HG03575 (cell line): ENCODE data around the gene HINFP.
"Not testable (repeated sequence)": the region's sequence is repeated elsewhere in the genome, so short reads cannot be mapped to it uniquely, and the experiment has no call there.

Experiments used
- ATAC-seq: cut with Tn5 transposase; IDR thresholded peaks from one replicate; pipeline ENCODE4 v1.9.1; 2021; ENCODE audit not compliant: unreplicated experiment, insufficient number of reproducible peaks, low FRiP score; ENCODE audit errors: extremely low read depth

HINFP gene

DNA sequence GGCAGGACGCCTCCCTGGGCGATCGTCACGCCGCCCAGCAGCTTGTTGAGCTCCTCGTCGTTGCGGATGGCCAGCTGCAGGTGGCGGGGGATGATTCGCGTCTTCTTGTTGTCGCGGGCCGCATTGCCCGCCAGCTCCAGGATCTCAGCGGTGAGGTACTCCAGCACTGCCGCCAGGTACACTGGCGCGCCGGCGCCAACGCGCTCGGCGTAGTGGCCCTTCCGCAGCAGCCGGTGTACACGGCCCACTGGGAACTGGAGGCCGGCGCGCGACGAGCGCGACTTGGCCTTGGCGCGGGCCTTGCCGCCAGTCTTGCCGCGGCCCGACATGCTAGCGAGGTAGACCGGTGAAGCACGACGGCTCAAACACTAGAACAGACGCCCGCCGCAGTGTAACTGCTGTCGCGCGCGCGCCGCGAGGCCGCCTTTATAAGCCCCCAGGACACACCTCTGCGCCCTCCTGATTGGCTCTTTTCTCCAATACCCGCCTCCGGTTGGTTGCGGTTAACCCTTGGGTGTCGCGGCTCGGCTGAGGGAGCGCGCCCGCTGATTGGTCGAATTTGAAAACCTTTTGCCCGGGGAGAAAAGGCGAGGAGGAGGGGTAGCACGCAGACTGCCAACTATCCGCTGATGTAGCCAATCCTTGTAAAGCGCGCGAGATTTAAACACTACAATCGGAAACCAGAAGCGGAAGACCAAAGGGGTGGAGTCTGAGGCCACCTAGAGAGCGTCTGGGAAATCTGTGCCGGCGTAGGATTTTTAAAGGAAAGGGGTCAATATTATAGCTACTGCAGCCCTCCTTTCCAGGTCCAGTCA is 26.1 kb upstream of the HINFP start:
- ATAC-seq, result peak; percentile 33

GRCh38 chr11:119099711-119100110 is 21.7 kb upstream of the HINFP start:
- no peak for ATAC-seq

DNA sequence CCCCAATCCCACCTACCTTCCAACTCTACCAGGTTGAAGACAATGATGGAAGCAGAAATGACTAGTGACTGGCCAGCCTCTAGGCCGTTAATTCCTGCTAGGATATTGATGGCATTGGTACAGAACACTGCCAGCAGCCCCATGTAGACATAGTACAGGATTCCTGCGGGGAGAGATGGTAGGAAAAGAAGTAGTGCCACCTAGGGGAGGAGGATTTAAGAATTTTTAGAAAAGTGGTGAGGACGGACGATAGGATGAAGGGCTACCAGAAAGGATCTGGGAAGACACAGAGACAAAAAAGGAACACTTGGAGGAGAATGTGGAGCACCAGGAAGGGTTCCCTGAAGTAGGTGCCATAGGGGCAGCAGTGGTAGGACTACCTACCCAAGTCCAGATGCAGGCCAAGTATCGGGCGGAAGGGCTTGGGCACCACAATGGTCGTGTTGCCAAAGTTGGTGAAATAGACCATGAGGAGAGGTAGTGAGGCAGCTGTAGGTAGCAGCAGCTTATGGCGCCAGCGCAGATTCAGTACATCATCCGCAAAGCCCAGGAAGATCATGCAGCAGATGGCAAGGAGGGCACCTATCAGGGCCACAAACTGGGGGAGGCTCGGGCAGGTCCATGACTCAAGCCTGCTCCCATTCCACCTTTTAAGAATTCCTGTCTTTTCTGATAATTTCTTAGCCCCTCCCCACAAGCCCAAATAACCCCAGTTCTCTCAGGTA is 21.0 kb upstream of the HINFP start:
- ATAC-seq, result no peak

GRCh38 chr11:119100994-119101758 is 20.2 kb upstream of the HINFP start:
- no peak for ATAC-seq

DNA sequence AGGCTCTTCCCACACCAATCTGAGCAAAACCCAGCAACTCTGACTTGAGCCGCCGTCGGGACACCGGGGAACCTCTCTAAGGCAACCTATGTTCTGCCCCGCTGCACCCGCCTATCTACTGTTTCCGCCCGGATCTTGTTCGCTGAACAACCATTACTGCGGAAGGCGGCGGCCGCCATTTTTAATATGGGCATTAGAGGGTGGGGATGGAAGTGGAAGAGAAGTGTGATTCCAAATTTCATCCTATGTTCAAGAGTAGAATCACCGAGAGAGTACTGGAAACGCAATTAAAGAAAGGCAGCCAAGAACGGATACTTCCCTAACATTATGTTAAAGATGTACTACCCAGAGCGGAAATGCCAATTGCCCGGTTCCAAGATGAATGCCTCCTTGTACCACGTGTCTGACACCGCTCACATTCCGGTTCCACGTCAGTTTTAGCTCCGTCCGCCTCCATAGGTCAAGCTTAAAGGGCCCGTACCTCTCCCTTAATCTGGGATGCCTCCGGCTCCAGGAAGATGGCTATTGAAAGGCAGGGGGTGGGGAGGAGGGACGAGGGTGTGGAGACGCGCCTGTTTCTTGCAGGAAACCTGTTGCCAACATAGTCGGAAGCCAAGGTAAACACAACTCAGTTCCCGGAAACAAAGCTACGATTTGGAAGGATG is 19.5 kb upstream of the HINFP start, which contains the start of gene DPAGT1:
Gene DPAGT1, minus strand, starts transcription at position 95 of the 665 bp plus-strand sequence. CDS start 198 bp downstream, outside the sequence.
- ATAC-seq, result no peak

DNA sequence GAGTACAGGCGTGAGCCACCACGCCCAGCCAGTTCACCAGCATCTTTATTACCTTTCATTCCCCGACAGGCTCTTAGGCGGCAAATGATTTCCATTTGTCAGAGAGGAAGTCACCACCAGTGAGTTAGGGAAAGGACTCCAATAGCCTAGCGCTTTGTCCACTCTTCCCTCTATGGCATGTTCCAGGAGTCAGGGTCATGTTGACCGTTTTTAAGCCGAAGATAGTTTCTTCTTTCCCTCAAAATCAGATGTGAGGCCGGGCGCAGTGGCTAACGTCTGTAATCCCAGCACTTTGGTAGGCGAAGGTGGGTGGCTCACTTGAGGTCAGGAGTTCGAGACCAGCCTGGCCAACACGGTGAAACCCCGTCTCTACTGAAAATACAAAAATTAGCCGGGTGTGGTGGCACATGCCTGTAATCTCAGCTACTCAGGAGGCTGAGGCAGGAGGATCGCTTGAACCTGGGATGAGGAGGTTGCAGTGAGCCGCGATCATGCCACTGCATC is 18.2 kb upstream of the HINFP start:
- ATAC-seq, result not testable (repeated sequence)

DNA sequence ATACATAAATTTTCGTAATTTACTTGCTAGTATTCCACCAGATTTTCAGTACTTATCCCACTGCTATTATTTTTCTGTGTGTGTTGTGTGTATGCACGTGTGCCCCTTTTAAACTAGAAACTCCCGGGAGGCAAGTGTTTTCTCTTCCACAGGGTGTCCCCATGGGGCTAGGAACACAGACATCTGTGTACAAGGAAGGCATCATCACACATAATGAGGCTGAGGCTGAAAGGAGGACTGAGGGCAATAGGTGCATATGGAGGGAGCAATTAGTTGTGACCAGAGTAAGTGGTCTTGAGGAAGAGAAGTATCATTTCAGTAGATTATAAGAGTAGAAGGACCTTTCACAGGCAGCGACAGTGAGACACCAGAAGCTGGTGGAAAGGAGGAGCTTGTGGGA is 17.6 kb upstream of the HINFP start:
- ATAC-seq, result no peak

- no peak for ATAC-seq
Measured at GRCh38 chr11:119106564-119107537, 14.5 kb upstream of the HINFP start, which contains the start of gene C2CD2L. C2CD2L (plus strand) TSS chr11:119107344; CDS start chr11:119107742, 398 bp downstream.

GRCh38 chr11:119107538-119108145 is 13.7 kb upstream of the HINFP start:
- no peak for ATAC-seq

DNA sequence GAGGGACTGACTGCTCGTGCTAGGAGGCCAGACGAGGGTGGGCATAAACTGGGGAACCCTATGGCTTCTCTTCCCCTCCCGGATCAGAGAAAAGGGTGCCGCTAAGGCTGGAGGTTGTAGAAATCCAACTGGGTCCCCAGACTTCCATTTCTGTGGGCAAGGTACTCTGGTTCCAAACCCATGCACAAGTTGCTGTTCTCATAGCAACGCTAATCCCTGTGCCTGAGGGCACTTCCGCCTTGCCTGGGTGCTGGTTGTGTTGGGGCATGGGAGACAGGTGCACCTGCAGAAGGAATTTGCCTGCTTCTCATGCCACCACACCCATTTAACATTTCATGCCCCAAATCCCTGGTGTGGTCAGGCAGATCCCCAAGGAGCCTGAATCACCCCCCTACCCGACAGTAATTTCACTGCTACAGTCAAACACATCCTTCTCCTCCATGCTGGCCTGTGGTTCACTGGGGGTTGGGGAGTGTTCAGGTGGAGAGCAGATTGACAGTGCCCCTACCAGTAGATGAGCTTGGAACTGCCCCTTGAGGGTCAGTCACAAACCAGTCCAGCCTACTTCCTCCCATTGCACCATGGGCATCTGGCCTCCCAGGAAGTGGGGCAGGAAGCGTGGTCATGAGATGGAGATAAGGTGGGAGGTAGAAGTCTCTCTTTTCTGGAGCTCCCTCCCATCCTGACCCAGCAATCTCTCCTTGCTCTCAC is 13.1 kb upstream of the HINFP start:
- no peak for ATAC-seq

DNA sequence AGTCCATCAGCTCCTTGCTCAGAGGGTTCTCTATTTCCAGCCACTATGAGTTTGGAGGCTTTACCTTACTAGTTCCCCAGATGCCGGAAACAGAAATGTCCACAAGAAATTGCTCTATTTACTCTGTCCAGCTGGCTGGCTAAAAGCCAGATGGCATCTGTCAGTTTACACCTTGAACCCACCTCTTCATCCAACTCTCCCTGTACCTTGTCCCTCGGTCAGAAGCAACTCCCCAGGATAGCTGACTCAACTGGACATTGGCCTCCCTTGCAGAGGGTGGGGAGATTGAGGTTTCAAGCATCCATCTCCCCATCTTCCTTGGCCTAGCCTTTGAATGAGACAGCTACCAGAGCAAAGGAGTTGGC is 12.5 kb upstream of the HINFP start:
- ATAC-seq, result no peak

GRCh38 chr11:119109843-119110242 is 11.5 kb upstream of the HINFP start:
- no peak for ATAC-seq

DNA sequence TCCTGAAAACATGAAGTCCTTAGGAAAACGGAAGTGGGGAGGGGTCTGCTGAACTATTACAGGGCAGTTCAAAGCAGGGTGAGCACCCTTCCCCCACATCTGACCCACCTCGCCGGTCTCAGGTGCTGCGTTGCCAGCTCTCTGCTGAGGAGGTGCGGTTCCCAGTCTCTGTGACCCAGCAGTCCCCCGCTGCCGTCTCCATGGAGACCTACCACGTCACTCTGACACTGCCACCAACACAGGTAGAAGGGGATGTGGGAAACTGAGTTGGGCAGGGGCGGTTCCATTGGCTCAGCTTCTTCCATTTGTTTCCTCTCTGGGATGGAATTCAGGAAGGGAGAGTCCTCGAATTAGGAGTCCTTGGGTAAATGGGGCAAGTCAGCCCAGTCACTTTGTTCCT is 10.9 kb upstream of the HINFP start:
- ATAC-seq, result no peak

GRCh38 chr11:119111361-119111925 is 9.9 kb upstream of the HINFP start:
- ATAC-seq, result no peak

DNA sequence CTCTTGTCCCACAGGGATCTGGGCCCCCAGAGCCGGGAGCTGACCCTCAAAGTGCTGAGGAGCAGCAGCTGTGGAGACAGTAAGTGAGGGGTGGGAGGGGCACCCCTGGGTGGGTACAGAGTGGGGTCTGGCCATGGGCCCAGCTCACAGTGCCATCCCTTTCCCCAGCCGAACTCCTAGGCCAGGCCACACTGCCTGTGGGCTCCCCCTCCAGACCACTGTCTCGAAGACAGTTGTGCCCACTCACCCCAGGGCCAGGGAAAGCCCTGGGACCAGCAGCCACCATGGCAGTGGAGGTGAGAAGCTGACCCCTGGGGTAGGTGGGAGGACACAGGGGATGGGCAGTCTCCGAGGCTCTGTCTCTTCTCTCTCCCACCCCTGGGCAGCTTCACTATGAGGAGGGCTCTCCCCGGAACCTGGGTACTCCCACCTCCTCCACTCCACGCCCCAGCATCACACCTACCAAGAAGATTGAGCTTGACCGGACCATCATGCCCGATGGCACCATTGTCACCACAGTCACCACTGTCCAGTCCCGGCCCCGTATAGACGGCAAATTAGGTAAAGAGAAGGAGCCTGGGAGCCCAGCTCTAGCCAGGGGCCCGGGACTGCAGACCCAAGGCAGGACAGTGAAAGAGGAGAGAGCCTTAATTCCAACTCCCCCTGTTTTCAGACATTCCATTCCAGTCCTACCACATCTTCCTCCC is 8.9 kb upstream of the HINFP start:
- ATAC-seq, result no peak

GRCh38 chr11:119113716-119114115 is 7.7 kb upstream of the HINFP start:
- ATAC-seq, result no peak
